Measurements from ENCODE around the gene SKAP1.
"Not testable (repeated sequence)": the region's sequence is repeated elsewhere in the genome, so short reads cannot be mapped to it uniquely, and the experiment has no call there.

The SKAP1 gene

DNA sequence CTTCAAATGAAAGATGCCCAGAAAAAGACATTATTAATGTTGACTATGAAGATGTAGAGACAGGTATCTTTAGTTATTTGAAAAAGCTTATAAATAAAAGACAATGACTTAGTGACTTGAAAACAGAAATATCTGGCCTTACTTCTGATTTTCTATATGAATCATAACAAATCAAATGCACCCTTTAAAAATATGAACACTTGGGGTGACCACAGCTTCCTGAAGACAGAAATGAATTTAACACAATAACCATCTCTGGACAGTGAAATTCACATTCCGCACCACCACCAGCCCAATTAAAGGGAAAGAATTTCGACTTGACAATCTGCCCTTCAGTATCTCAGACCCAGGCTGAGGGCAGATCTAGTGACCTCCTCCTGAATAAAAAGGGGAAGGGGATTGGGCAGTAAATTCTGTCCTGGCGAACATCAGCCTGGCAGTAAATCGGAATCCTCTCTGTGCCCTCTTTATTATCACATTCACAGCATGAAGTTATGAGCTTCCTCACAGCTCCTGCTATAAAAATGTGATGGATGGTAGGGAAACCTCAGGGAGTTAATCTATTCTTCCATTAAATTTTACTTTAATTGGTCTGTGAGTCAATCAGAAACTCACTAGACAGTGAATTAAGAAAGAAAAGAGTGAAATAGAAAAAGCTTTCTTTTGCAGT lies 190.9 kb downstream of the SKAP1 start:
- no peak for DNase-seq

DNA sequence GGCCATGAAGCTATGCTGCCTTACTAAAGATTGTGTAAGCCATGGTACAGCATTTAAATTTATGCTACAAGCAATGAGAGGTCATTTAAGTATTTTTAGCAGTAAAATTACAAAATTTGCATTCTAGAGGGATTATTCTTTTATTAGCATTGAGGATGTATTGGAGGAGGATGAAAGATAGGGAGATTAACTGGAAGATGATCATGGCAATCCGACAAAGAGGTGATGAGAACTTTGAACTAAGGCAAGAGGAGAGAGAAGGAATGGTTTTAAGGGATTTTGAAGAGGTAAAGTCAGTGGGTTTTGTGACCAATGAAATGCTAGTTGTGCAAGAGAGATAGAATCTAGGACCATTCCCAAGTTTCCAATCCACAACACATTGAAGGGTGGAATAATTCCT lies 192.6 kb downstream of the SKAP1 start:
- DNase-seq, result no peak

DNA sequence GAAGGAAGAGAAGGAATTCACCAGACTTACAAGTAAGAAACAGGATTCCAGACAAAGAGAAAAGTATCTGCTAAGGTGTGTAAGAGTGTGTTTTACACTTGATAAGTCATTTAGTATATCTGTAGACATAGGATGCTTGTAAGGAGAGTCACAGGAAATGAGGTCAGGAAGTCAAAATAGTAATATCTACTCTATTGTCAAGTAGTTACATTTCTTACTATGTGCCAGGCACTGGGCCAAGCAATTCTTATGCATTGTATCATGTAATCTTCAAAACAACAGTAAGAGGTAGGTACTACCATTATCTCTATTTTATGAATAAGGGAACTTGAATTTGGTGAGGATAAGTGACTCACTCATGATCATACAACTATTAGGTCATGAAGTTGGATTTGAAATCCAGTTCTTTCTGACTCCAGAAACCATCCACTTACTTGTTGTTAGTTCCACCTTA lies 193.3 kb downstream of the SKAP1 start:
- no peak for DNase-seq

DNA sequence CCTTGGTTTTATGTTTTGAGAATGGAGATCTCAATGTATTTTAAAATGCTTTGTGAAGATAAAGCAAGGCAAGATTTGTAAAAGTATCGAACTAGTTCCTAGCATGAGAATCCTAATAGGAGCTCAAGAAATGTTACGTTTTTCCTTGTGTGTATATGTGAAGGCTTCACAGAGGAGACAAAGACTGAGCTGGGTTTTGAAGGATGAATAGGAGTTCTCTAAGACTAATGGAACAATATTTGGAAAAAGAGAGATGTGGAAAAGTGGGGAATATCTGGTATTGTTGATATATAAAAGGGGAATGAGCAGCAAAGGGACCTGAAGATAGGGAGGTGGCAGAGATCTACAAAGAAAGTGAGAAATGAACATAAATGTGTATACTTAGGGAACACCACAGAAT lies 195.1 kb downstream of the SKAP1 start:
- DNase-seq, result no peak

DNA sequence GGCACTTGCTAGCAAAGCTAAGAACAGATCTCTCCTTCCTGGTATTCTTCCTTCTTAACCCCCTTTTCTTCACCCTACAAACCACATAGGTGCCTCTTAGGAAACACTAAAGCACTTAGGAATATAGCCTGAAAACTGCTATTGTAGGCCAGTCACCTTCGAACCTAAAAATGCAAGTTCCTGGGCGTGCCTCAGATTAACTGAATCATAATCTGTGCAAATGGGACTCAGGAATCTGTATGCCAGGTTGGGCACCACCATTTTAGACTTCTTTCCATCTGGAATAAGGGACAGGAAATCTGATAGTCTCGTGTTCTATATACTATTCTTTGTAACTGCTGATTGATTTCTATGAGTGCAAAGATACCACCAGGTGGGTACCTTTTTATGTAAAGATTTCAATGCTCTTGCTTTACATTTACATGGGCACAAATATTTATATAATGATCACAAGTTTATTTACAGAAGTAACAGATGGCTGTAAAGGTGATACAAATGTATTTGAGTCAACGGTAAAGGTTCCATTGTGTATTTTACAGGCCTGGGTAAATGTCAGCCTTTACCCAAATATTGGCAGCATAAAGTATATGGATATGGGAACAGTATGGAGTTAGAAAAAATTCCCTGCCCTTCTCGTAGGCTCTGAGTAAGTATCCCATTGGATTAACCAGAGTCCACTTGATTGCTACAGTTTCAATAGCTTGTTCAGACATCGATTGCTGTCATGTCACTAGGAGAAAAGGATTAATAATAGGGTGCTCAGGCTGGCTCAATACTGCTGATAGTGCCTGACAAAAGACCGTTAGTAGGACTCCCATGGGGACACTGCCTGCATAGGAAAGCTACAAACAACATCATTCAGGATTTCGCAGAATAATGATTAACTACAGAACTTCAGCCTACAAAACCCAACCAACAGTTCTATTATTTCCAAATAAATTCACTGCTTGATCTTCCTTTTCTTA lies 197.7 kb downstream of the SKAP1 start:
- no peak for DNase-seq

DNA sequence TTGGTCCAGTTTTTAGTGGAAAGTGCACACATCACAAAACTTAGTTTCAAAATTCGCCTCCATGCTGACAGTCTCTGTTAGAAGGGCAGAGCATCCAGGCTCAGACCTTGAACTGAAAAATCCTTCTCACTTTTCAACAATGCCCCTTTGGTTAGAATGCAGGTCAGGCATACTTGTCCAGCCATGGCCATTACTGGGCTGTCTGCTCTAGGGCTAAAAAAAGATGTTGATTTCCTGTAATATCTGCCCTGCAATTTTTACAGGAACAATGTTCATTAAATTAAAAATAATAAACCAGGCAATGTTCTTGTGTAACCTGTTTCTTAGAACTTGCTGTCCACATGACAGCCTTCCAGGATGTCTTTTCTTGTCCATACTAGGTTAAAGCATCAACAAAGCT lies 200.1 kb downstream of the SKAP1 start:
- DNase-seq, result no peak

DNA sequence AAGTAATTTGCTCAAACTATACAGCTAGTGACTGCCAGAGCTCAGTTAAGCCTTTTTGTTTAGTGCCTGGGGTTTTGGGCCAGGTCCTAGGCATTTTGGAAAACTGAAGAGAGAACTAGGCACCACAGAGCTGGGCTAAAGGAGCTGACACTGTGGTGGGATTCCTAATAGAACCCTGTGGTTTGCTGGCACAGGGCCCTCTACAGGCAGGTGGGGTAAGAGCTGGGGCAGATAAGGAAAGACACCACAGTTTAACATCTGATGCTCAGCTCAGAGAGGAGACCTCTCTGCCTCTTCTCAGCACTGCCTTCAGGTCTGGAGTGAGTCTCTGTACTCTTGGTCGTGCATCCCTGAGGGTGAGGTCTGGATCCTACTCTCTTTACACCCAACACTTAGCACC lies 201.3 kb downstream of the SKAP1 start:
- no peak for DNase-seq

- DNase-seq, result no peak
Measured at GRCh38 chr17:48225725-48226567, 204.1 kb downstream of the SKAP1 start.

GRCh38 chr17:48223945-48224344 lies 206.1 kb downstream of the SKAP1 start:
- DNase-seq, result no peak

DNA sequence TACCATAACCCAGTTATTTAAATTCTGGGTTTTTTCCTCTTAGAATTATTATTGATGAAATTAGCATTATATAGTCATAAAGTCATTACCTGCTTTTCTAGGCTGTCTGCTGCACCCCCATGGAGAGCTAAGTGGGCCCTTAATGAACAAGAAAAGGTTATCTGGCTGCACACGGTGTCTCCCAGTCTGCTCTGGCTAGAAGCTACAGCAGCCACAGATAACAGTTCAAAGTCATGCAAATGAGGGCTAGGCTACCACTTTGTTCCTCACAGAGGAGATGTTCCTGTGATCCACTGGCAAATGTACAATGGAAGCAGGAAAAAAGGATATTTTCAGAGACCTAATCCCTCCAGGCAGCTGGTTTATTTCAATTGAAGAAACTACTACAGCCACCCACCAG lies 210.4 kb downstream of the SKAP1 start:
- no peak for DNase-seq

DNA sequence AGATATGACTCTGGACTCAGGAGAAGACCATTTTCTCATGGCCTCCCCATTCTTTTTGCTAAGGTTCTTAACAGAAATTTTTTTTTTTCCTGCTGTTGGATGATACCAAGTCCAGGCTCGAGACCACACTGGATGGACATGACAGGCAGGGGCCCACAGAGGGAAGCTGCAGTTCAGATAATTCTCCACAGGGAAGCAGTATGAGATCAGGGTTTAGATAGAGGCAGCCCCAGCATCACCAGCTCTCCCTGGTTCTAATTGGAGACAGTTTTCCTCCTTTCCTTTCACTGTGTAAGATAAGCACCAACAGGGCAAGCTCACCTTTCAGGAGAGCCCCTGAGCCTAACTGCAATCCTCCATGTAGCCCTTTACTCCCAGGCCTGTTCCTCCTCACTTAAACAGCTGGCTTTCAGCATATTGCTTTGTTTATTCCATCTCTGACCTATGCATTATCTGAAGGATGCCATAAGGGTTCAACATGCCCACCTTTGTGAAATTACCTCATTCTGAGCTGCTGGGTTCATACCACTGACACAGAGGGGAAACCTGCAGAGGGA lies 214.4 kb downstream of the SKAP1 start:
- no peak for DNase-seq

GRCh38 chr17:48213797-48214196 lies 216.2 kb downstream of the SKAP1 start:
- DNase-seq, result no peak

GRCh38 chr17:48211787-48212186 lies 218.2 kb downstream of the SKAP1 start:
- no peak for DNase-seq

DNA sequence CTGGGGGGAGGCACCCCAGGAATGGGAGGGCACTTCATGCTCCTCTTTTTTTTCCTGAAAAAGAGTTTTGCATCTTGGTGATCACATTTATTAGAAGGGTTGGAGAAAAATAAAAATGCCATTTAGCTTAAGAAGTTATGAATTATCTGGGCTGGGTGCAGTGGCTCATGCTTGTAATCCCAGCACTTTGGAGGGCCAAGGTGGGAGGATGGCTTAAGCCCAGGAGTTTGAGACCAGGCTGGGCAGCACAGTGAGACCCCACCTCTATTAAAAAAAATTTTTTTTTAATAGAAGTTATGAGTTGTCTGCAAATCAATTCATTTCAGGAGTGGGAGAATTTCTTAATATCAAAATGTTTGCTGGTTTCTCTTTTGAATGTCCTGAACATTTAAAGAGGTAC lies 219.0 kb downstream of the SKAP1 start:
- no peak for DNase-seq

DNA sequence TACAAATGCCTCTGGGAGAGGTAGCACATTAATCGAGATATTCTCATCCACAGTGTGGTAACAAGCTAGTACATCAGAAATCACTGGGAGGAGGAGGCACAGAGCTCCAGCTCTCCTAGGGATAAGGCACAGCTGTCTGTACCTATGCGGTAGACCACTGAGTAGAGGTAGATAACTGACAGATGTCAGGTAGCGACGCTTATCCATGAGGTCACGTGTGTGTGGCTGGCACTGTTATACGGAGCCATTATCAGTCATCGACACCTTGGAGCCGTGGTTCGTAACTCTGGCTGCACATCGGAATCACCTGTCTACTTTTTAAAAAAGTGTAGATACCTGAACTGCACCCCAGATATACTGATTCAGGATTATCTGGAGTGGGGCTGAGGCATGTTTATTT lies 220.0 kb downstream of the SKAP1 start:
- DNase-seq, result no peak

DNA sequence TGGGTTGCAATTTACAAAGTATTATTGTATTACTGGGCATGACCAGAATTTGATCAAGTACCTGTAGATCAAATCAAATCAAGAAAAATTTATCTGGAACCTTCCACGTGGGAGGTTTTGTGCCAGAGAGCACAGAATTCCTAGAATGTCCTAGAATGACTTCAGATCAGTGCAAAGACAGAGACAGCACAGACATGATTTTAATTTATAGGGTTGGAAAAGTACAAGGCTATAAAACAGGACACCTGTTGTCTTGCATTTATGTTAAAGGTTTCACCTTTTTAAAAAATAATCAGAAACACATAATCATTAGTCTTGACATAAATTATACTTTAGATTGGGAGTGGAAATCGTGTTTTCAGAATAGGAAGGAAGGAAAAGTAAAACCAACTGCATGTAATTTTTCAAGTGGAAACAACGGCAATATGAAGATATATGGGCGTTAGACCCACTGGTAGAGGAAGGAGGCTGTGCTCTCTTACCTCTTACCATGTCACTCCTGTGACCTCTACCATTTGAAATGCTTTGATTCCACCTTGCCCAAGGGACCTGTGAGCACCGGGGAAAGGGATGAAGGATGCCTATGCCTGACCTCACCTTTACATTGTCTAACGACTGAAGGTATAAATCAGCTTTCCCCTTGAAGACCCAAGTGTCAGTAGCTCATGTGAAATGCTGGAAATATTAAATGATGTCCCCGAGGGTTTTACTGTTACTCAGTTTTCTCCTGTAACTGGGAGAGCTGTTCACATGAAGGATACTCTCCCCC lies 222.1 kb downstream of the SKAP1 start:
- no peak for DNase-seq

DNA sequence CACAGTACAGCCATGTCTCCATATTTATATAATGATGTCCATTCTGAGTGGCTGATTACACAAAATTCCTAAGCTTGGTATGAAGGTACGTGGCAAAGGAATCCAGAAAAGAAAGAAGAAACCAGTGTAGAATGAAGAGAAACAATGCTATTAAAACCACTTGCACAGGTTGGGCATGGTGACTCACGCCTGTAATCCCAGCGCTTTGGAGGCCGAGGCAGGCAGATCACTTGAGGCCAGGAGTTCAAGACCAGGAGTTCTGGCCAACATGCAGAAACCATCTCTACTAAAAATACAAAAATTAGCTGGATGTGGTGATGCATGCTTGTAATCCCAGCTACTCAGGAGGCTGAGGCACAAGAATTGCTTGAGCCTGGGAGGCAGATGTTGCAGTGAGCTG lies 223.0 kb downstream of the SKAP1 start:
- DNase-seq, result not testable (repeated sequence)

DNA sequence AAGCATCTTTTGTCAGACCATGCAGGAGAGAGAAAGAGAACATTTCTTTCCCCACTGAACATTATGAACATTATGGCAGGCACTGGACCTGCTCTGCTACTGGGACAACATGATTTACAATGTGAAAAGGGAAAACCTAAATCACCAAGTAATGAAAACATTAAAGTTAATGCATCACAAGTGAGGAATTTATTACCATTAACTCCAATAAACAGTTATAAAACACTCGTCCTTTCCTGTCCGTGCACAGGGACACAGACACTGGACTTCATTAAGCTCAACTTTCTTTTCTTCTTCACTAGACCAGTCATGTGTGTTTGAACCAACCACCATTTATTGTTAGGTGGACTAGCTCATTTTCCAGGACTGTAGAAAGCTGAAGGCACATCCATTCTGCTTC lies 227.1 kb downstream of the SKAP1 start:
- DNase-seq, result no peak

DNA sequence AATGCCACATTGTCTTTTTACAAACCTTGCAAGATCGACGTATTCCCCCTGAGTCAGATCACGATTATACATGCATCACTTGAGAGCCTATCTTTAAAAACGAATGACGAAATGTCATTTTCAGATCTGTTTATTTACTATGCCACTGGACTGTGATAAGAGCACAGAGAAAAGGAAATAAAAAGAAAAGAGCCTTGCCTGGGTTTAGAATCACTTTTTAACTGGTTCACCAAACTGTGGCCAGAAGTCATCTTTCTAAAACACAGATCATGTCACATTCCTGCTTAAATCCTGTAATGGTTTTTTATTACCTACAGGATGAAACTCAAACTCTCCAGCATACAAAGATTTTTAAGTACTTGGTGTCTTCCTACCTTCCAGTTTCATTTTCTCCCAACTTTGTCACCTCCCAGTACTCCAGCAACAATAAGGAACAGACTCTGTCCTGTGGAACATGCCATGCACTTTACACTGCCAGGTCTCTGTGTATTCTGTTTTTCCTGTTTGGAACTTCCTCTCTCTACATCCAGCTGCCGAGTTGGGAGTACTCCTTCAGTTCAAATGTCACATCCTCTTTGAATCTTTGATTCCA lies 231.0 kb downstream of the SKAP1 start:
- no peak for DNase-seq

- DNase-seq, result no peak
Measured at GRCh38 chr17:48195910-48196309, 234.1 kb downstream of the SKAP1 start.

DNA sequence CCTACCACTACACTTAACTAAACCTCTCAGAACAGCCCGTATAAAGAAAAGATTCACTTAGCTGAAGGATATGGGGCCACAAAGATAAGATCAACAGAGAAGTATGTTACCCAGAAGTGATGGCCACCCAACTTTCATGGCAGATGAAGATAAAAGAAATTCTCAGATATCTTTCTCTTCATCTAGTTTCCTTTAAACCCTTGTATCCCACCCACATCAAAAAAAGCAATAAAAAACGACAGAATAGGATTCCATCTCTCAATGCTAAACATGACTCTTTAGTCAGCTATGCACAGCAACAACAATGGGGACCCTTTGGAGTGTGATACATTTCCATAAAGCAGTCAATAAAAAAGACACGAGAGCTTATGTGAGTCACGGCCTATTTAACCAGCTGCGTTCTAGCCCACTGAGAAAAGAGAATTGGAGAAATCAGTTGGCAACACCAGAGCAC lies 235.9 kb downstream of the SKAP1 start:
- DNase-seq, result no peak

- DNase-seq, result no peak
Measured at GRCh38 chr17:48192321-48192731, 237.7 kb downstream of the SKAP1 start.
